Ureter (tissue), 1 donor: ENCODE data around the gene OLIG3. TPM values are rescaled to one million over a fixed set of nuclear protein-coding genes. Genes with fewer than 3 reads are reported as not detected.

Experiments used
- DNase-seq: peaks from one replicate; pipeline ENCODE4 v3.0.0-alpha.2; 2020; ENCODE audit warnings: low spot score
- total RNA-seq: library from RNA; stranded (reverse); gene quantifications from one replicate; pipeline ENCODE4 v1.2.4, GENCODE V29; 2023
- donor health status: DM: yes; HTN: yes; CAD: no.

Gene OLIG3
- total RNA-seq, 1 donor from 2014 or later, result not detected

DNA sequence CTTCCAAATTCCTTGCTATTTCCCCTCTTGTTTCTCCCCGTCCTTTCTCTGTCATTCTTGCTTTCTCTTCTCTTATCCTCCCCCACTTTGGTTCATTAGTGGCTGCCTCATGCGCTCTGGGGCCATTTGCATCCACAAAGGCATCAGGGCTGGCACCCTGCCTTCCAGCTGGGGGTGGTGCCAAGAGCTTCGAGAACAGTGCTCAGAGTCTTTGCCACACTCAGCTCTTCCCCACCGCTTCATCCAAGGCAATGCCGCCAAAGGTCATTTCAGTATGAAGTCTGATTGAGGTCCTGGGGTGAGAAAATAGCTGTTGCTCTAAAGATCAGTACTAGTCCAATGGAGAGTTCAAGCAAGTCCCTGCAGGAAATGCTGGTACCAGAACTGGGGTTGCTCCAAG, 22.7 kb downstream of the OLIG3 start:
- no peak for DNase-seq

DNA sequence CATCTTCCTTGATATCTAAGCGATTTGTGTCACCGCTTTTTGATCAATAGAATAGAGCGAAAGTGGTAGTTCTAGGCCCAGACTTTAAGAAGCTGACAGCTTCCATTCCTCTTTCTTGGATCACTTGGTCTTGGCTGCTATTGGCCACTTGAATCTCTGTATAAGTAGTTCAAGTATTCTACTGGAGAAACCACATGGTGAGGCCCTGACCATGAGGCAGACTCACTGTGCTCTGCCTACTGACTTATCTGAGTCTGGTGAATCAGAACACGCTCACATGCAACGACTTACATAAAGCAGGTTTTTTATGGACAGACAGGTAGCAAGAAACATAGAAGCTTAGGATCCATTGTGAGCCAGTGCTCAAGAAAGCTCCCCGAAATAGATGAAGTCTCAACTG, 27.0 kb downstream of the OLIG3 start:
- no peak for DNase-seq

GRCh38 chr6:137465378-137466009, 28.7 kb downstream of the OLIG3 start:
- no peak for DNase-seq

DNA sequence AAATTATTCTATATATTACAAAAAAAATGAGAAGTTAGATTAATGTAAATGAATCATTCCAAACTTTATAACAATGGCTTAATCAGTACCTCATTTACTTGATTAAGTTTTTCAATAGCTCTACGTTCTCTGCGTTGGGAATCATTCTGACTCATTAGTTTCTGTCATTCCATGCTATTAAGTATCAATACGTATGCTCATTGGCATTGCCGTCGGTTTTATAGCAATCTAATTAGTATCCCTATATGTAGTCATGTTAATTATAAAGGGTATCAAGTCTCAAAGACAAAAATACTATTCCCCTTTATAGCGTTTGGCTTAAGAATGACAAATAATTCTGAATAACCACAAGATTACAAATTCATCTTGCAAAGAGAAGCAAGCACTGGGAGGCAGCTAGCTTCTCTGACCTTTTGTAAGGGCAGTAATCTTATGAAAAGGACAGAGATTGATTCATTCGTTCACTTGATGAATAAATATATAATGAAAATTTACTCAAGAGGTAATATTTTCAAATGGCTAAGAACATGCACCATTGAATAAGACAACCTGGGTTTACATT, 41.8 kb downstream of the OLIG3 start:
- DNase-seq, result no peak

GRCh38 chr6:137443901-137444300, 50.3 kb downstream of the OLIG3 start:
- no peak for DNase-seq
